ENCODE measurements around the gene TMEM88.

- TF ChIP-seq CTCF (IDR thresholded peaks at IDR 0.05) (no peak), POLR2A (IDR thresholded peaks at IDR 0.05) (no peak)
Observed at GRCh38 chr17:7878234-7878633, 23.4 kb downstream of the TMEM88 start.
